ENCODE results near the gene HMGCS2. TPM values are rescaled to one million over a fixed set of nuclear protein-coding genes. Genes with fewer than 3 reads are reported as not detected.

HMGCS2 gene
- total RNA-seq, 5 donors from 2014 or later (not counting 1 experiment from before 2014, with no cell fraction given) = 0.35 to 0.82 (median 0.56) TPM; not detected in 2

GRCh38 chr1:119731741-119732430, 36.8 kb downstream of the HMGCS2 start:
- Histone ChIP-seq H3K27me3 (replicated peaks in 1 of 2; ENCODE audit: control insufficient read depth in 2 of 2, extremely low read depth in 1 of 2, insufficient read depth in 2 of 2, low read length in 1 of 2) (peaks cover 0 to 2% of the 10 kb centered on the region in 2 experiments), H3K4me3 (ENCODE audit: control insufficient read depth in 1 of 2, extremely low read depth in 1 of 2, low read length in 1 of 2) (no peak overlapping the region), H3K4me1 (ENCODE audit: control insufficient read depth in 1 of 2, extremely low read depth in 1 of 2, insufficient read depth in 2 of 2, low read length in 2 of 2) (no peaks in the 10 kb centered on the region), H3K27ac (ENCODE audit: low read length) (no peak overlapping the region), H3K36me3 (ENCODE audit: control insufficient read depth in 2 of 2, extremely low read depth in 1 of 2, insufficient read depth in 1 of 2, low read length in 1 of 2) (peaks cover 3% of the 10 kb centered on the region in 2 donors), H3K9me3 (no peaks in the 10 kb centered on the region)
- H3K4me1 Mint-ChIP-seq = no peaks in the 10 kb centered on the region
- no peak for DNase-seq
- H3K4me3 Mint-ChIP-seq = no peak overlapping the region
- ChIA-PET POLR2A (no interaction called here), CTCF (no interaction called here)
- no peak for ATAC-seq (replicated peaks in 1 of 4)
- 90% methylated on average over 4 of the region's 6 CpGs for WGBS (ENCODE audit: insufficient coverage)
- peaks cover 9% of the 10 kb centered on the region for H3K36me3 Mint-ChIP-seq
- H3K27me3 Mint-ChIP-seq = no peaks in the 10 kb centered on the region
- H3K27ac Mint-ChIP-seq = no peak overlapping the region
- no peaks in the 10 kb centered on the region for H3K9me3 Mint-ChIP-seq

- ChIA-PET CTCF (no interaction called here), POLR2A (no interaction called here)
- H3K4me1 Mint-ChIP-seq = no peaks in the 10 kb centered on the region
- Histone ChIP-seq H3K27me3 (replicated peaks in 1 of 2; ENCODE audit: control insufficient read depth in 2 of 2, extremely low read depth in 1 of 2, insufficient read depth in 2 of 2, low read length in 1 of 2) (peaks cover 0 to 2% of the 10 kb centered on the region in 2 experiments), H3K36me3 (ENCODE audit: control insufficient read depth in 2 of 2, extremely low read depth in 1 of 2, insufficient read depth in 1 of 2, low read length in 1 of 2) (peaks cover 0 to 3% of the 10 kb centered on the region in 2 donors), H3K27ac (ENCODE audit: low read length) (no peak overlapping the region), H3K4me3 (ENCODE audit: control insufficient read depth in 1 of 2, extremely low read depth in 1 of 2, low read length in 1 of 2) (no peak overlapping the region), H3K9me3 (no peaks in the 10 kb centered on the region), H3K4me1 (ENCODE audit: control insufficient read depth in 1 of 2, extremely low read depth in 1 of 2, insufficient read depth in 2 of 2, low read length in 2 of 2) (no peaks in the 10 kb centered on the region)
- H3K36me3 Mint-ChIP-seq = peaks cover 9% of the 10 kb centered on the region
- H3K27me3 Mint-ChIP-seq = no peaks in the 10 kb centered on the region
- H3K9me3 Mint-ChIP-seq = no peaks in the 10 kb centered on the region
- no peak overlapping the region for H3K4me3 Mint-ChIP-seq
- no peak overlapping the region for H3K27ac Mint-ChIP-seq
- ATAC-seq (replicated peaks in 1 of 4) = no peak
- WGBS (ENCODE audit: insufficient coverage) = 81% methylated on average over 5 of the region's 5 CpGs
- no peak for DNase-seq
Observed at GRCh38 chr1:119731060-119731459, 37.6 kb downstream of the HMGCS2 start.

GRCh38 chr1:119729044-119729443, 39.7 kb downstream of the HMGCS2 start:
- ChIA-PET CTCF (no interaction called here), POLR2A (no interaction called here)
- Mint-ChIP-seq H3K36me3 (peaks cover 4% of the 10 kb centered on the region), H3K27me3 (no peaks in the 10 kb centered on the region), H3K9me3 (no peaks in the 10 kb centered on the region), H3K4me1 (peaks cover 0 to 7% (median 2%) of the 10 kb centered on the region in 3 donors), H3K27ac (no peak overlapping the region), H3K4me3 (no peak overlapping the region)
- ATAC-seq (replicated peaks in 1 of 4) = no peak
- H3K9me3 ChIP-seq = no peaks in the 10 kb centered on the region
- DNase-seq = no peak
- H3K4me1 ChIP-seq (ENCODE audit: control insufficient read depth in 1 of 2, extremely low read depth in 1 of 2, insufficient read depth in 2 of 2, low read length in 2 of 2) = no peaks in the 10 kb centered on the region
- peaks cover 3% of the 10 kb centered on the region in 2 donors for H3K36me3 ChIP-seq (ENCODE audit: control insufficient read depth in 2 of 2, extremely low read depth in 1 of 2, insufficient read depth in 1 of 2, low read length in 1 of 2)
- H3K4me3 ChIP-seq (ENCODE audit: control insufficient read depth in 1 of 2, extremely low read depth in 1 of 2, low read length in 1 of 2) = no peak overlapping the region
- H3K27me3 ChIP-seq (replicated peaks in 1 of 2; ENCODE audit: control insufficient read depth in 2 of 2, extremely low read depth in 1 of 2, insufficient read depth in 2 of 2, low read length in 1 of 2) = no peaks in the 10 kb centered on the region
- H3K27ac ChIP-seq (ENCODE audit: low read length) = no peak overlapping the region

DNA sequence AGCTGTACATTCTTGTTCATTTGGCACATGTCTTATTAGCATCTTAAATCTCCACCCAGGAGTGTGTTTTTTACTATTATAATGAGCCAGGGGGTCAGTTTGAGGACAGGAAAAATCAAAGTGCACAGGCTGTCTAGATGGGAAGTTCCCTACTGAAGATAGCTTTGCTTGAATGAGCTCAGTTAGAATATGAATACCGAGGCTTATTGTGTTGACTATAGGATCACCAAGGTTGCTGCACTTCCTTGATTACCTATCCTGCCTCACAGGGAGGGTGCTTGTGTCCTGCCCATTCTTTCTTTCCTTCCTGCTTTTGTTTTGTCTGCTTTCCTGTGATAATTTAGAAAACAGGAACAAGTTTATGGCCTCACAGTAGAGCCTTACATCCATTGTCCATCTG, 40.7 kb downstream of the HMGCS2 start:
- H3K4me3 Mint-ChIP-seq = no peak overlapping the region
- CTCF ChIA-PET = no interaction called here
- DNase-seq (no peak), ATAC-seq (replicated peaks in 1 of 4) (no peak)
- H3K4me1 Mint-ChIP-seq = peaks cover 0 to 7% (median 2%) of the 10 kb centered on the region in 3 donors
- POLR2A ChIA-PET = no interaction called here
- Histone ChIP-seq H3K36me3 (ENCODE audit: control insufficient read depth in 2 of 2, extremely low read depth in 1 of 2, insufficient read depth in 1 of 2, low read length in 1 of 2) (peaks cover 3% of the 10 kb centered on the region in 2 donors), H3K4me1 (ENCODE audit: control insufficient read depth in 1 of 2, extremely low read depth in 1 of 2, insufficient read depth in 2 of 2, low read length in 2 of 2) (no peaks in the 10 kb centered on the region), H3K27me3 (replicated peaks in 1 of 2; ENCODE audit: control insufficient read depth in 2 of 2, extremely low read depth in 1 of 2, insufficient read depth in 2 of 2, low read length in 1 of 2) (no peaks in the 10 kb centered on the region), H3K9me3 (no peaks in the 10 kb centered on the region), H3K27ac (ENCODE audit: low read length) (no peak overlapping the region), H3K4me3 (ENCODE audit: control insufficient read depth in 1 of 2, extremely low read depth in 1 of 2, low read length in 1 of 2) (no peak overlapping the region)
- no peak overlapping the region for H3K27ac Mint-ChIP-seq
- H3K9me3 Mint-ChIP-seq = no peaks in the 10 kb centered on the region
- peaks cover 4% of the 10 kb centered on the region for H3K36me3 Mint-ChIP-seq
- WGBS (ENCODE audit: insufficient coverage) = no CpG with 5 or more reads among the region's 1 CpG
- H3K27me3 Mint-ChIP-seq = no peaks in the 10 kb centered on the region

DNA sequence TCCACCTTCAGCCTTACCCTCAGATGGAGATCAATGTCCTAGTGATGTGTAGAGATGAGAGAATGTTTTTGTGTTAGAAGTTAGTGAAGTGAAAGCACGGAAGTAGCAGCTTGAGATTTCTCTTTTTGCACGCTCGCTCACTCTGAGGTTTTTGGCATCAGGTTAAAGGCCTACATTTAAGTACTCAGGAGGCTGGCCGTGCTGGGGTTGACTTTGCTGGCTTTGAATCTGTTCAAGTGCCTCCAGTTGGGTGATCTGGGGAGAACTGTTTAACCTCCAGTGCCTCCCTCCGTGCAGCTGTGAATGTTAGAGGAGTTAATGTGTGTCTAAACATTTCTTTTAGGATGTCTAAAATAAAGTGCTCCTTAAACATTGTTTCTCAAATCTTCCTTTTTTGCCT, 43.1 kb downstream of the HMGCS2 start:
- H3K9me3 ChIP-seq = no peaks in the 10 kb centered on the region
- peak overlapping the region; percentile 66 to 85 for H3K27ac Mint-ChIP-seq
- no peak overlapping the region for H3K4me3 ChIP-seq (ENCODE audit: control insufficient read depth in 1 of 2, extremely low read depth in 1 of 2, low read length in 1 of 2)
- H3K27me3 ChIP-seq (replicated peaks in 1 of 2; ENCODE audit: control insufficient read depth in 2 of 2, extremely low read depth in 1 of 2, insufficient read depth in 2 of 2, low read length in 1 of 2) = no peaks in the 10 kb centered on the region
- H3K4me1 ChIP-seq (ENCODE audit: control insufficient read depth in 1 of 2, extremely low read depth in 1 of 2, insufficient read depth in 2 of 2, low read length in 2 of 2) = no peaks in the 10 kb centered on the region
- ChIA-PET CTCF (no interaction called here), POLR2A (no interaction called here)
- DNase-seq (peak in 1 of 35 experiments; percentile 8), ATAC-seq (replicated peaks in 1 of 4) (peak in 2 of 4 experiments; percentile 40 to 55)
- no peaks in the 10 kb centered on the region for H3K9me3 Mint-ChIP-seq
- H3K4me3 Mint-ChIP-seq = no peak overlapping the region
- peaks cover 3 to 7% of the 10 kb centered on the region in 2 donors for H3K36me3 ChIP-seq (ENCODE audit: control insufficient read depth in 2 of 2, extremely low read depth in 1 of 2, insufficient read depth in 1 of 2, low read length in 1 of 2)
- 90% methylated on average over 4 of the region's 5 CpGs for WGBS (ENCODE audit: insufficient coverage)
- no peak overlapping the region for H3K27ac ChIP-seq (ENCODE audit: low read length)
- no peaks in the 10 kb centered on the region for H3K27me3 Mint-ChIP-seq
- peaks cover 7% of the 10 kb centered on the region for H3K36me3 Mint-ChIP-seq
- peaks cover 0 to 7% (median 2%) of the 10 kb centered on the region in 3 donors for H3K4me1 Mint-ChIP-seq

GRCh38 chr1:119724611-119725218, 44.0 kb downstream of the HMGCS2 start:
- Mint-ChIP-seq H3K27ac (peak overlapping the region in 1 of 2 donors; percentile 85), H3K36me3 (peaks cover 3% of the 10 kb centered on the region), H3K9me3 (no peaks in the 10 kb centered on the region), H3K4me3 (no peak overlapping the region), H3K27me3 (no peaks in the 10 kb centered on the region), H3K4me1 (peaks cover 0 to 7% (median 2%) of the 10 kb centered on the region in 3 donors)
- 89% methylated on average over 3 of the region's 8 CpGs for WGBS (ENCODE audit: insufficient coverage)
- ChIA-PET POLR2A (interaction anchor here in 1 of 2 donors (0.6 kb wide), 1 partner anchor 36 kb away, joined by 3 read pairs; no protein-coding TSS in a partner anchor), CTCF (interaction anchor here (0.6 to 0.7 kb wide), 3 partner anchors 17 to 398 kb away, joined by 3 to 4 read pairs (median 3); no protein-coding TSS in a partner anchor)
- Histone ChIP-seq H3K4me3 (ENCODE audit: control insufficient read depth in 1 of 2, extremely low read depth in 1 of 2, low read length in 1 of 2) (no peak overlapping the region), H3K36me3 (ENCODE audit: control insufficient read depth in 2 of 2, extremely low read depth in 1 of 2, insufficient read depth in 1 of 2, low read length in 1 of 2) (peaks cover under 1 to 7% of the 10 kb centered on the region in 2 donors), H3K4me1 (ENCODE audit: control insufficient read depth in 1 of 2, extremely low read depth in 1 of 2, insufficient read depth in 2 of 2, low read length in 2 of 2) (no peaks in the 10 kb centered on the region), H3K27ac (ENCODE audit: low read length) (no peak overlapping the region), H3K27me3 (replicated peaks in 1 of 2; ENCODE audit: control insufficient read depth in 2 of 2, extremely low read depth in 1 of 2, insufficient read depth in 2 of 2, low read length in 1 of 2) (no peaks in the 10 kb centered on the region), H3K9me3 (no peaks in the 10 kb centered on the region)
- DNase-seq (no peak), ATAC-seq (replicated peaks in 1 of 4) (no peak)
